Measurements from ENCODE around the gene NRG3. TPM values are rescaled to one million over a fixed set of nuclear protein-coding genes. Genes with fewer than 3 reads are reported as not detected.

NRG3 gene
- total RNA-seq, 2 experiments from 2014 or later, result not detected

GRCh38 chr10:81967716-81968115, 92.7 kb downstream of the NRG3 start:
- Histone ChIP-seq H3K9me2 (ENCODE audit: insufficient read depth, low read length) (no peaks in the 10 kb centered on the region), H3K4me3 (ENCODE audit: low read depth, low read length, poor library complexity, severe bottlenecking) (no peak overlapping the region), H3K4me1 (ENCODE audit: insufficient read depth, low read length, poor library complexity, severe bottlenecking) (no peaks in the 10 kb centered on the region), H3K4me2 (ENCODE audit: low read length) (no peak overlapping the region), H3K9me3 (ENCODE audit: low read length) (no peaks in the 10 kb centered on the region), H3K27ac (ENCODE audit: low read depth, low read length, poor library complexity, severe bottlenecking) (no peak overlapping the region), H3K79me2 (ENCODE audit: insufficient read depth, low read depth, low read length) (no peaks in the 10 kb centered on the region), H4K20me1 (ENCODE audit: insufficient read depth, low read length) (no peaks in the 10 kb centered on the region), H3K36me3 (ENCODE audit: insufficient read depth, low read length) (no peaks in the 10 kb centered on the region), H2AFZ (ENCODE audit: low read length) (no peak overlapping the region)
- TF ChIP-seq EZH2phosphoT487 (IDR thresholded peaks at IDR 0.05; ENCODE audit: borderline replicate concordance, low read depth, low read length) (no peak), CTCF (conservative IDR thresholded peaks at IDR 0.05; ENCODE audit: low read length) (no peak)
- no TSS peak for BruUV-seq (replicated peaks)
- DNase-seq (ENCODE audit: low spot score), result no peak
- POLR2A ChIA-PET, result no interaction called here
- intact Hi-C loops (cut with micrococcal nuclease; ENCODE audit: unreplicated experiment), result no loop called here
- CTCF ChIA-PET (ENCODE audit: unreplicated experiment), result no interaction called here

GRCh38 chr10:81969136-81969535, 94.1 kb downstream of the NRG3 start:
- POLR2A ChIA-PET, result no interaction called here
- no peaks in the 10 kb centered on the region for H3K79me2 ChIP-seq (ENCODE audit: insufficient read depth, low read depth, low read length)
- no peak overlapping the region for H3K4me3 ChIP-seq (ENCODE audit: low read depth, low read length, poor library complexity, severe bottlenecking)
- no TSS peak for BruUV-seq (replicated peaks)
- no peak overlapping the region for H2AFZ ChIP-seq (ENCODE audit: low read length)
- intact Hi-C loops (cut with micrococcal nuclease; ENCODE audit: unreplicated experiment), result no loop called here
- no peaks in the 10 kb centered on the region for H3K9me3 ChIP-seq (ENCODE audit: low read length)
- DNase-seq (ENCODE audit: low spot score), result no peak
- H3K36me3 ChIP-seq (ENCODE audit: insufficient read depth, low read length), result no peaks in the 10 kb centered on the region
- no peaks in the 10 kb centered on the region for H3K9me2 ChIP-seq (ENCODE audit: insufficient read depth, low read length)
- no peak overlapping the region for H3K4me2 ChIP-seq (ENCODE audit: low read length)
- TF ChIP-seq EZH2phosphoT487 (IDR thresholded peaks at IDR 0.05; ENCODE audit: borderline replicate concordance, low read depth, low read length) (no peak), CTCF (conservative IDR thresholded peaks at IDR 0.05; ENCODE audit: low read length) (no peak)
- no peak overlapping the region for H3K27ac ChIP-seq (ENCODE audit: low read depth, low read length, poor library complexity, severe bottlenecking)
- H3K4me1 ChIP-seq (ENCODE audit: insufficient read depth, low read length, poor library complexity, severe bottlenecking), result no peaks in the 10 kb centered on the region
- no peaks in the 10 kb centered on the region for H4K20me1 ChIP-seq (ENCODE audit: insufficient read depth, low read length)
- CTCF ChIA-PET (ENCODE audit: unreplicated experiment), result no interaction called here

GRCh38 chr10:81978238-81978637, 103.2 kb downstream of the NRG3 start:
- CTCF ChIA-PET (ENCODE audit: unreplicated experiment), result no interaction called here
- TF ChIP-seq EZH2phosphoT487 (IDR thresholded peaks at IDR 0.05; ENCODE audit: borderline replicate concordance, low read depth, low read length) (no peak), CTCF (conservative IDR thresholded peaks at IDR 0.05; ENCODE audit: low read length) (no peak)
- H3K36me3 ChIP-seq (ENCODE audit: insufficient read depth, low read length), result no peaks in the 10 kb centered on the region
- H4K20me1 ChIP-seq (ENCODE audit: insufficient read depth, low read length), result no peaks in the 10 kb centered on the region
- intact Hi-C loops (cut with micrococcal nuclease; ENCODE audit: unreplicated experiment), result no loop called here
- no peak overlapping the region for H2AFZ ChIP-seq (ENCODE audit: low read length)
- DNase-seq (ENCODE audit: low spot score), result peak; percentile 25
- no peak overlapping the region for H3K27ac ChIP-seq (ENCODE audit: low read depth, low read length, poor library complexity, severe bottlenecking)
- H3K4me2 ChIP-seq (ENCODE audit: low read length), result no peak overlapping the region
- H3K9me3 ChIP-seq (ENCODE audit: low read length), result no peaks in the 10 kb centered on the region
- no peaks in the 10 kb centered on the region for H3K9me2 ChIP-seq (ENCODE audit: insufficient read depth, low read length)
- H3K4me1 ChIP-seq (ENCODE audit: insufficient read depth, low read length, poor library complexity, severe bottlenecking), result no peaks in the 10 kb centered on the region
- H3K79me2 ChIP-seq (ENCODE audit: insufficient read depth, low read depth, low read length), result no peaks in the 10 kb centered on the region
- H3K4me3 ChIP-seq (ENCODE audit: low read depth, low read length, poor library complexity, severe bottlenecking), result no peak overlapping the region
- BruUV-seq (replicated peaks), result no TSS peak
- POLR2A ChIA-PET, result no interaction called here
